ENCODE data around the gene NAALADL2. TPM values are rescaled to one million over a fixed set of nuclear protein-coding genes. Genes with fewer than 3 reads are reported as not detected.

NAALADL2 gene
- total and polyA plus RNA-seq, 2 of the 13 experiments (the other 11 are each of a cell fraction or from before 2014, with no cell fraction given): 0.08 TPM; not detected in 1

DNA sequence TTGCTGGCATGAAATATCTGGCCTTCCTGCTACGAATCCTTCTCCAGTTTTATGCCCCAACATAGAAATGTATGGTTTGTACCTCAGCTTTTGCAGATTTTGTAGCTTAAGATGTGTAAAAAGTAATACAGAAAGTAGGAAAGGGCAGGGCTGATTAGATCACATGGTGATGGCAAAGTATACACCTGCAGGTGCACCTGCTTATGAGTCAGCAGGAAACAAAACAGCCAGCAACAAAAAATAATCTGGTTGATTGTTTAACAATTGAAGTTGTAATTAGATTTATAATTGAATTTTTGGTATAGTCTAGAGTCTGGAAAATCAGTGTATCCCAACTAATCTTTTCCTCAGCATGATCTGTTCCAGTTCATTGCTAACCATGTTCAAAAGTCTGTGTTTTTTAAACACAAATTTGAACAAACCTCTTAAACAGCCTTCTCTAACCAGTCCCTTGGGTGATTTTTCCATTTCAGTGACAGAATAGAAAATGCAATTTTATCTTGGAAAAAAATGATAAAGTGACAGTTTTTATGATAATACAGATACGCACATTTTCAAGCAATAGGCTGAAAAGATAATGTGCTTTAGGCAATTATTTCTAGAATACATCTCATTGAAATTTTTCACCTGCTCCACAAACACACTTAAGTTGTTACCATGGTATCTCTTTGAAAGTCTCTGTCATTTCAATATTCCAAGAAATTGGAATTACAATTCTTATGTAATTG lies 477.4 kb downstream of the NAALADL2 start:
- no peak overlapping the region for H2AFZ ChIP-seq (ENCODE audit: low read length)
- POLR2A ChIA-PET: no interaction called here
- H3K9me3 ChIP-seq (ENCODE audit: low read length): no peaks in the 10 kb centered on the region
- H3K36me3 ChIP-seq (replicated peaks in 1 of 2; ENCODE audit: control insufficient read depth in 1 of 2, insufficient read depth in 2 of 2, low read length in 2 of 2): no peaks in the 10 kb centered on the region
- H3K4me2 ChIP-seq (ENCODE audit: low read depth, low read length): no peak overlapping the region
- WGBS (ENCODE audit: low lambda C conversion rate): 17% methylated on average over 2 of the region's 2 CpGs
- no peaks in the 10 kb centered on the region for H3K27me3 ChIP-seq (ENCODE audit: control insufficient read depth in 1 of 2, insufficient read depth in 2 of 2, low read length in 2 of 2)
- H3K4me3 ChIP-seq (replicated peaks in 1 of 3; ENCODE audit: insufficient read depth in 1 of 3, low read depth in 2 of 3, low read length in 3 of 3): no peak overlapping the region
- H3K27ac ChIP-seq (ENCODE audit: extremely low read length, insufficient read depth, low read length): no peak overlapping the region
- DNase-seq (ENCODE audit: low spot score): no peak
- FAIRE-seq: no peak
- H4K20me1 ChIP-seq (ENCODE audit: insufficient read depth, low read length): no peaks in the 10 kb centered on the region
- no peak overlapping the region for H3K9ac ChIP-seq (ENCODE audit: insufficient read depth, low read depth, low read length)
- H3K79me2 ChIP-seq (ENCODE audit: insufficient read depth, low read length): no peaks in the 10 kb centered on the region
- no peaks in the 10 kb centered on the region for H3K4me1 ChIP-seq (ENCODE audit: insufficient read depth, low read length)
- intact Hi-C loops (cut with micrococcal nuclease; ENCODE audit: unreplicated experiment): no loop called here
- no peak for ATAC-seq
- BruUV-seq (replicated peaks): no TSS peak
- CTCF ChIA-PET (ENCODE audit: low intra/inter-chr PET ratio, low total read pairs): no interaction called here
- in situ Hi-C loops (cut with HindIII; ENCODE audit: extremely low pct_ligation_motif_present, low pct_unique_long_range_greater_than_20kb): no loop called here
- TF ChIP-seq ZSCAN22 (CRISPR knock-in tag; IDR thresholded peaks at IDR 0.05): no peak
- no peak for TF ChIP-seq ZBTB42 (CRISPR knock-in tag; IDR thresholded peaks at IDR 0.05)
- TF ChIP-seq, protein P1, sequence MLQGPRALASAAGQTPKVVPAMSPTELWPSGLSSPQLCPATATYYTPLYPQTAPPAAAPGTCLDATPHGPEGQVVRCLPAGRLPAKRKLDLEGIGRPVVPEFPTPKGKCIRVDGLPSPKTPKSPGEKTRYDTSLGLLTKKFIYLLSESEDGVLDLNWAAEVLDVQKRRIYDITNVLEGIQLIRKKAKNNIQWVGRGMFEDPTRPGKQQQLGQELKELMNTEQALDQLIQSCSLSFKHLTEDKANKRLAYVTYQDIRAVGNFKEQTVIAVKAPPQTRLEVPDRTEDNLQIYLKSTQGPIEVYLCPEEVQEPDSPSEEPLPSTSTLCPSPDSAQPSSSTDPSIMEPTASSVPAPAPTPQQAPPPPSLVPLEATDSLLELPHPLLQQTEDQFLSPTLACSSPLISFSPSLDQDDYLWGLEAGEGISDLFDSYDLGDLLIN (CRISPR knock-in tag; IDR thresholded peaks at IDR 0.05; ENCODE audit: borderline replicate concordance): no peak
- TF ChIP-seq NAIF1 (CRISPR knock-in tag; IDR thresholded peaks at IDR 0.05; ENCODE audit: borderline replicate concordance): no peak
- TF ChIP-seq MAFF (IDR thresholded peaks at IDR 0.05; ENCODE audit: low read depth, low read length): no peak
- no peak for TF ChIP-seq SETDB1 (CRISPR knock-in tag; IDR thresholded peaks at IDR 0.05; ENCODE audit: borderline replicate concordance)
- no peak for TF ChIP-seq ZNF382 (CRISPR knock-in tag; IDR thresholded peaks at IDR 0.05; ENCODE audit: borderline replicate concordance)
- TF ChIP-seq ZFP41 (CRISPR knock-in tag; IDR thresholded peaks at IDR 0.05; ENCODE audit: borderline replicate concordance): no peak
- TF ChIP-seq SP5 (CRISPR knock-in tag; IDR thresholded peaks at IDR 0.05; ENCODE audit: borderline replicate concordance, low read depth): no peak
- TF ChIP-seq KLF13 (CRISPR knock-in tag; IDR thresholded peaks at IDR 0.05): no peak
- no peak for TF ChIP-seq DR1 (CRISPR knock-in tag; IDR thresholded peaks at IDR 0.05)
- TF ChIP-seq, protein P2, sequence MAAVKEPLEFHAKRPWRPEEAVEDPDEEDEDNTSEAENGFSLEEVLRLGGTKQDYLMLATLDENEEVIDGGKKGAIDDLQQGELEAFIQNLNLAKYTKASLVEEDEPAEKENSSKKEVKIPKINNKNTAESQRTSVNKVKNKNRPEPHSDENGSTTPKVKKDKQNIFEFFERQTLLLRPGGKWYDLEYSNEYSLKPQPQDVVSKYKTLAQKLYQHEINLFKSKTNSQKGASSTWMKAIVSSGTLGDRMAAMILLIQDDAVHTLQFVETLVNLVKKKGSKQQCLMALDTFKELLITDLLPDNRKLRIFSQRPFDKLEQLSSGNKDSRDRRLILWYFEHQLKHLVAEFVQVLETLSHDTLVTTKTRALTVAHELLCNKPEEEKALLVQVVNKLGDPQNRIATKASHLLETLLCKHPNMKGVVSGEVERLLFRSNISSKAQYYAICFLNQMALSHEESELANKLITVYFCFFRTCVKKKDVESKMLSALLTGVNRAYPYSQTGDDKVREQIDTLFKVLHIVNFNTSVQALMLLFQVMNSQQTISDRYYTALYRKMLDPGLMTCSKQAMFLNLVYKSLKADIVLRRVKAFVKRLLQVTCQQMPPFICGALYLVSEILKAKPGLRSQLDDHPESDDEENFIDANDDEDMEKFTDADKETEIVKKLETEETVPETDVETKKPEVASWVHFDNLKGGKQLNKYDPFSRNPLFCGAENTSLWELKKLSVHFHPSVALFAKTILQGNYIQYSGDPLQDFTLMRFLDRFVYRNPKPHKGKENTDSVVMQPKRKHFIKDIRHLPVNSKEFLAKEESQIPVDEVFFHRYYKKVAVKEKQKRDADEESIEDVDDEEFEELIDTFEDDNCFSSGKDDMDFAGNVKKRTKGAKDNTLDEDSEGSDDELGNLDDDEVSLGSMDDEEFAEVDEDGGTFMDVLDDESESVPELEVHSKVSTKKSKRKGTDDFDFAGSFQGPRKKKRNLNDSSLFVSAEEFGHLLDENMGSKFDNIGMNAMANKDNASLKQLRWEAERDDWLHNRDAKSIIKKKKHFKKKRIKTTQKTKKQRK (IDR thresholded peaks at IDR 0.05; ENCODE audit: low read length): no peak
- no peak for TF ChIP-seq POLR2G (IDR thresholded peaks at IDR 0.05; ENCODE audit: low read depth, low read length)
- TF ChIP-seq RAD21 (CRISPR knock-in tag; IDR thresholded peaks at IDR 0.05): no peak
- TF ChIP-seq, protein P3, sequence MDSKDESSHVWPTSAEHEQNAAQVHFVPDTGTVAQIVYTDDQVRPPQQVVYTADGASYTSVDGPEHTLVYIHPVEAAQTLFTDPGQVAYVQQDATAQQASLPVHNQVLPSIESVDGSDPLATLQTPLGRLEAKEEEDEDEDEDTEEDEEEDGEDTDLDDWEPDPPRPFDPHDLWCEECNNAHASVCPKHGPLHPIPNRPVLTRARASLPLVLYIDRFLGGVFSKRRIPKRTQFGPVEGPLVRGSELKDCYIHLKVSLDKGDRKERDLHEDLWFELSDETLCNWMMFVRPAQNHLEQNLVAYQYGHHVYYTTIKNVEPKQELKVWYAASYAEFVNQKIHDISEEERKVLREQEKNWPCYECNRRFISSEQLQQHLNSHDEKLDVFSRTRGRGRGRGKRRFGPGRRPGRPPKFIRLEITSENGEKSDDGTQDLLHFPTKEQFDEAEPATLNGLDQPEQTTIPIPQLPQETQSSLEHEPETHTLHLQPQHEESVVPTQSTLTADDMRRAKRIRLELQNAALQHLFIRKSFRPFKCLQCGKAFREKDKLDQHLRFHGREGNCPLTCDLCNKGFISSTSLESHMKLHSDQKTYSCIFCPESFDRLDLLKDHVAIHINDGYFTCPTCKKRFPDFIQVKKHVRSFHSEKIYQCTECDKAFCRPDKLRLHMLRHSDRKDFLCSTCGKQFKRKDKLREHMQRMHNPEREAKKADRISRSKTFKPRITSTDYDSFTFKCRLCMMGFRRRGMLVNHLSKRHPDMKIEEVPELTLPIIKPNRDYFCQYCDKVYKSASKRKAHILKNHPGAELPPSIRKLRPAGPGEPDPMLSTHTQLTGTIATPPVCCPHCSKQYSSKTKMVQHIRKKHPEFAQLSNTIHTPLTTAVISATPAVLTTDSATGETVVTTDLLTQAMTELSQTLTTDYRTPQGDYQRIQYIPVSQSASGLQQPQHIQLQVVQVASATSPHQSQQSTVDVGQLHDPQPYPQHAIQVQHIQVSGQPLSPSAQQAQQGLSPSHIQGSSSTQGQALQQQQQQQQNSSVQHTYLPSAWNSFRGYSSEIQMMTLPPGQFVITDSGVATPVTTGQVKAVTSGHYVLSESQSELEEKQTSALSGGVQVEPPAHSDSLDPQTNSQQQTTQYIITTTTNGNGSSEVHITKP (CRISPR knock-in tag; IDR thresholded peaks at IDR 0.05; ENCODE audit: low read depth): no peak
- TF ChIP-seq MYNN (CRISPR knock-in tag; IDR thresholded peaks at IDR 0.05; ENCODE audit: low read depth): no peak
- TF ChIP-seq, protein P4, sequence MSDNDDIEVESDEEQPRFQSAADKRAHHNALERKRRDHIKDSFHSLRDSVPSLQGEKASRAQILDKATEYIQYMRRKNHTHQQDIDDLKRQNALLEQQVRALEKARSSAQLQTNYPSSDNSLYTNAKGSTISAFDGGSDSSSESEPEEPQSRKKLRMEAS (IDR thresholded peaks at IDR 0.05): no peak
